Keratinocyte (primary cell): ENCODE data around the gene ZDHHC22.

Experiments
- EZH2 ChIP-seq: IDR thresholded peaks from one replicate; pipeline ENCODE4 v1.6.1; 2012; ENCODE audit warnings: inconsistent platforms, mild to moderate bottlenecking, low read length, moderate library complexity
- TF ChIP-seq, protein P1 (sequence below), 3 experiments: IDR thresholded peaks in 1 of 3; conservative IDR thresholded peaks in 1 of 3; optimal IDR thresholded peaks in 1 of 3; 2 replicates in 2 of 3; 3 replicates in 1 of 3; pipeline versions ENCODE3 to v1.5.1; 2011; ENCODE audit warnings: low read length in 3 of 3, mild to moderate bottlenecking in 3 of 3, moderate library complexity in 2 of 3, control low read depth in 1 of 3, inconsistent platforms in 1 of 3; ENCODE audit not compliant: insufficient read depth in 2 of 3; ENCODE audit errors: extremely low read depth in 1 of 3

DNA sequence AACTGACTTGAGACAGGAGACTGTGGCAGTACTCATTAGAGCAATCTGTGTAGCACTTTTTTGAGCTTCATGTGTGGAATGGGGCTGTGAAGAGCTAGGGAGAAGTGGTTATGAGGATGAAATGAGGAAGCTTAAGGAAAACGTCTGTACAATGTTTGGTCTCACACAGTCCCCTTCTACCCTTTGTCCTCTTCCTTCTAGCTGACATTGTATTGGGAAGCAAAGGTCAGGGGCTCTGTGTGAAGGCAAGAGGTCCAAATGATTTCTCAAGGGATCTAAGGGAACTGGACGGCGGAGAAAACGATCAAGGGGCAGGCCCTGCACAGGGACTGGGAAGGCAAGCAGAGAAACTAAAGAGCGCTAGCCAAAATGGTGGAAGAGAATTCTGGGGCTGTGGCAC, 56.6 kb downstream of the ZDHHC22 start:
- TF ChIP-seq, protein P1, sequence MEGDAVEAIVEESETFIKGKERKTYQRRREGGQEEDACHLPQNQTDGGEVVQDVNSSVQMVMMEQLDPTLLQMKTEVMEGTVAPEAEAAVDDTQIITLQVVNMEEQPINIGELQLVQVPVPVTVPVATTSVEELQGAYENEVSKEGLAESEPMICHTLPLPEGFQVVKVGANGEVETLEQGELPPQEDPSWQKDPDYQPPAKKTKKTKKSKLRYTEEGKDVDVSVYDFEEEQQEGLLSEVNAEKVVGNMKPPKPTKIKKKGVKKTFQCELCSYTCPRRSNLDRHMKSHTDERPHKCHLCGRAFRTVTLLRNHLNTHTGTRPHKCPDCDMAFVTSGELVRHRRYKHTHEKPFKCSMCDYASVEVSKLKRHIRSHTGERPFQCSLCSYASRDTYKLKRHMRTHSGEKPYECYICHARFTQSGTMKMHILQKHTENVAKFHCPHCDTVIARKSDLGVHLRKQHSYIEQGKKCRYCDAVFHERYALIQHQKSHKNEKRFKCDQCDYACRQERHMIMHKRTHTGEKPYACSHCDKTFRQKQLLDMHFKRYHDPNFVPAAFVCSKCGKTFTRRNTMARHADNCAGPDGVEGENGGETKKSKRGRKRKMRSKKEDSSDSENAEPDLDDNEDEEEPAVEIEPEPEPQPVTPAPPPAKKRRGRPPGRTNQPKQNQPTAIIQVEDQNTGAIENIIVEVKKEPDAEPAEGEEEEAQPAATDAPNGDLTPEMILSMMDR (optimal IDR thresholded peaks at IDR 0.05 in 1 of 3, IDR thresholded peaks at IDR 0.05 in 1 of 3, conservative IDR thresholded peaks at IDR 0.05 in 1 of 3; ENCODE audit: extremely low read depth in 1 of 3, insufficient read depth in 2 of 3, low read length in 3 of 3) = no peak
- no peak for TF ChIP-seq EZH2
